ENCODE measurements around the gene PPP1R12B.

PPP1R12B gene

DNA sequence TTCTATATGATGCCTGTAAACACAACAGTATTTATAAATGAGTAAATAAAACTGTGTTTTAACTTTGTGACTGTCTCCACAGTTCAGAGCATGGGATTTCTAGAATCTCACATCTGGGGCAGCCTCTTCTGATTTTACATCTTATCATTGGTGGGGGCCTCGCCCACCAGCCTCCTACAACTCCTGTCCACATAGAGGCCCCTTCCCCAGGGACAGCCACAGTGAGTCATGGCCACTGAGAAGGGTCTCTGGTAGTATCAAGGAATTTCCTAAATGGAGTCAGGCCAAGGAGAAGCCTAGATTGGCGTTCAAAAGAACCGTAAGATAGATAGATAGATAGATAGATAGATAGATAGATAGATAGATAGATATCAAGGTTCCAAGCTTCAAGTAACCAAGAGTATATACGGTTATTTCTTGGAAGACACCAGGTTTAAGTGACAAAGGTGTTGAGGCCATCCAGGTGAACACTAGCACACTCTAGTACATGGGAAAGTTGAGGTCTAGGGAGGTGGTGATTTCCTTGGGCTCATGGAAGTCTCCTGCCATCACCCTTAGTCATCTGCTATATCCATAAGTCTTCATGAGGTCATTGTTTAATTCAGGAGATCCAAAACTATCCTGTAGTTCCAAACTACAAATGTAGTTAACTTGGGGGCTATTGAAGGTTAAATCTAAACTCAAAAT, 240.1 kb downstream of the PPP1R12B start:
- Histone ChIP-seq H3K36me3 (ENCODE audit: control insufficient read depth in 2 of 2, insufficient read depth in 1 of 2, low read length in 2 of 2) (no peaks in the 10 kb centered on the region), H3K27ac (ENCODE audit: extremely low read depth, low read depth, low read length) (no peak overlapping the region), H3K4me1 (ENCODE audit: control insufficient read depth, insufficient read depth, low read length) (peaks cover 5% of the 10 kb centered on the region; the same call in 1 of the 2 replicates), H3K4me3 (ENCODE audit: low read depth, low read length) (no peak overlapping the region), H3K9me3 (ENCODE audit: control insufficient read depth, insufficient read depth, low read depth, low read length) (no peaks in the 10 kb centered on the region)
- ChIA-PET POLR2A (no interaction called here), CTCF (interaction anchor here (0.6 to 2.8 kb wide), 11 partner anchors 10 to 1023 kb away, joined by 4 to 10 read pairs (median 5); no protein-coding TSS in a partner anchor)
- no peak for TF ChIP-seq ZNF677 (tag by site-specific recombination; IDR thresholded peaks at IDR 0.05)
- no peak for TF ChIP-seq ZNF133 (tag by site-specific recombination; IDR thresholded peaks at IDR 0.05)
- no peak for TF ChIP-seq ZBTB48 (tag by site-specific recombination; IDR thresholded peaks at IDR 0.05)
- TF ChIP-seq SALL2 (tag by site-specific recombination; IDR thresholded peaks at IDR 0.05; ENCODE audit: borderline replicate concordance), result no peak
- TF ChIP-seq ZFP41 (tag by site-specific recombination; IDR thresholded peaks at IDR 0.05; ENCODE audit: borderline replicate concordance), result no peak
- TF ChIP-seq KLF8 (tag by site-specific recombination; IDR thresholded peaks at IDR 0.05), result no peak
- TF ChIP-seq ZFP3 (tag by site-specific recombination; IDR thresholded peaks at IDR 0.05; ENCODE audit: low read depth), result no peak
- no peak for TF ChIP-seq ZNF521 (tag by site-specific recombination; IDR thresholded peaks at IDR 0.05)
- TF ChIP-seq YY1 (tag by site-specific recombination; IDR thresholded peaks at IDR 0.05), result no peak
- TF ChIP-seq, protein P1, sequence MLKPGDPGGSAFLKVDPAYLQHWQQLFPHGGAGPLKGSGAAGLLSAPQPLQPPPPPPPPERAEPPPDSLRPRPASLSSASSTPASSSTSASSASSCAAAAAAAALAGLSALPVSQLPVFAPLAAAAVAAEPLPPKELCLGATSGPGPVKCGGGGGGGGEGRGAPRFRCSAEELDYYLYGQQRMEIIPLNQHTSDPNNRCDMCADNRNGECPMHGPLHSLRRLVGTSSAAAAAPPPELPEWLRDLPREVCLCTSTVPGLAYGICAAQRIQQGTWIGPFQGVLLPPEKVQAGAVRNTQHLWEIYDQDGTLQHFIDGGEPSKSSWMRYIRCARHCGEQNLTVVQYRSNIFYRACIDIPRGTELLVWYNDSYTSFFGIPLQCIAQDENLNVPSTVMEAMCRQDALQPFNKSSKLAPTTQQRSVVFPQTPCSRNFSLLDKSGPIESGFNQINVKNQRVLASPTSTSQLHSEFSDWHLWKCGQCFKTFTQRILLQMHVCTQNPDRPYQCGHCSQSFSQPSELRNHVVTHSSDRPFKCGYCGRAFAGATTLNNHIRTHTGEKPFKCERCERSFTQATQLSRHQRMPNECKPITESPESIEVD (tag by site-specific recombination; IDR thresholded peaks at IDR 0.05), result no peak
- TF ChIP-seq ZNF37A (tag by site-specific recombination; IDR thresholded peaks at IDR 0.05), result no peak
- no peak for TF ChIP-seq ZSCAN30 (tag by site-specific recombination; IDR thresholded peaks at IDR 0.05)
- TF ChIP-seq ZNF292 (tag by site-specific recombination; IDR thresholded peaks at IDR 0.05; ENCODE audit: borderline replicate concordance, low read depth), result no peak
- no peak for TF ChIP-seq KLF16 (tag by site-specific recombination; IDR thresholded peaks at IDR 0.05)
- TF ChIP-seq ZNF138 (tag by site-specific recombination; IDR thresholded peaks at IDR 0.05; ENCODE audit: borderline replicate concordance), result no peak
- no peak for TF ChIP-seq OVOL3 (tag by site-specific recombination; IDR thresholded peaks at IDR 0.05)

DNA sequence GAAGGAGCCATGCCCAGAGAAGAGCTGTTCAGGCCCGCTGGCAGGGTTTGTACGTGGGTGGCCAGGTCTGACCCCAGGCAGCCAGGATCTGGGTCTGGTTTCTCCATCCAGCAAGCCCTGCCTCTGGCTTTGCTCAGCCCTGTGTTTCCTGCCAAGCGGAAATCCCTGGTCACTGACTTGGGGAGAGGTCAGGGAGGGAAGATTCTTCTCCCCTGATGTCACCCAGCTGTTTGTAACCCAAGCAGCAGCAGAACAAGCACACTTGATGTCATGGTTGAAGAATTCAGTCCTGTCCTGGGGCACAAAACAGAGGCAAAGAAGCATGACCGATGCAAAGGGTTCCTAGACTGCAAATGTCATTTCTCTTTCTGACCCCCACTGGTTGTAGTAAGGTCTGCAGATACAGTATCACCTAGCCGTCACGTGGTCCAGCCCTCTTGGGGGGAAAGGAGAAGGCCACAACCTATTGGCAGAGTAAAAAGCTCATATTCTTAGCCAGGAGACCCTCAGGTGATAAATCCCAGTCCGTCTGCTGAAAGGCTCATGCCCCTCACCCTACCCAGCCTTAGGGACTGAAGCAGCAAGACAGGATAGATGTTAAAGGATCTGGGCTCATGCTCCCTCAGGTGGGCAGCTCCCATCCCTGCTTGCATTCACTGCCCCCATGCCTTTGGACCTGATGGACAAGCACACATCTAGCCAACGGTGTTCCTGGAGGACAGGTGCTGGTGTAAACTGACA, 240.9 kb downstream of the PPP1R12B start:
- H3K36me3 ChIP-seq (ENCODE audit: control insufficient read depth in 2 of 2, insufficient read depth in 1 of 2, low read length in 2 of 2), result no peaks in the 10 kb centered on the region
- ChIA-PET CTCF (interaction anchor here (0.6 to 2.8 kb wide), 9 partner anchors 11 to 1024 kb away, joined by 4 to 10 read pairs (median 5); no protein-coding TSS in a partner anchor), POLR2A (interaction anchor here (0.9 kb wide), 1 partner anchor 248 kb away, joined by 3 read pairs; the partner anchor contains the start of gene UBE2T)
- no peak overlapping the region for H3K27ac ChIP-seq (ENCODE audit: extremely low read depth, low read depth, low read length)
- H3K9me3 ChIP-seq (ENCODE audit: control insufficient read depth, insufficient read depth, low read depth, low read length), result no peaks in the 10 kb centered on the region
- H3K4me3 ChIP-seq (ENCODE audit: low read depth, low read length), result no peak overlapping the region
- peaks cover 5% of the 10 kb centered on the region; the same call in 1 of the 2 replicates for H3K4me1 ChIP-seq (ENCODE audit: control insufficient read depth, insufficient read depth, low read length)
- TF ChIP-seq ZNF571 (tag by site-specific recombination; IDR thresholded peaks at IDR 0.05), result no peak
- TF ChIP-seq KLF8 (tag by site-specific recombination; IDR thresholded peaks at IDR 0.05), result peak; percentile 91
- no peak for TF ChIP-seq ZNF16 (tag by site-specific recombination; IDR thresholded peaks at IDR 0.05; ENCODE audit: low read depth)
- peak; percentile 89 for TF ChIP-seq SP7 (tag by site-specific recombination; IDR thresholded peaks at IDR 0.05)
- peak; percentile 93 for TF ChIP-seq ZEB2 (tag by site-specific recombination; IDR thresholded peaks at IDR 0.05)
- peak; percentile 69 for TF ChIP-seq ZBTB17 (tag by site-specific recombination; IDR thresholded peaks at IDR 0.05)
- TF ChIP-seq HIC1 (tag by site-specific recombination; IDR thresholded peaks at IDR 0.05), result peak; percentile 88
- TF ChIP-seq, protein P2, sequence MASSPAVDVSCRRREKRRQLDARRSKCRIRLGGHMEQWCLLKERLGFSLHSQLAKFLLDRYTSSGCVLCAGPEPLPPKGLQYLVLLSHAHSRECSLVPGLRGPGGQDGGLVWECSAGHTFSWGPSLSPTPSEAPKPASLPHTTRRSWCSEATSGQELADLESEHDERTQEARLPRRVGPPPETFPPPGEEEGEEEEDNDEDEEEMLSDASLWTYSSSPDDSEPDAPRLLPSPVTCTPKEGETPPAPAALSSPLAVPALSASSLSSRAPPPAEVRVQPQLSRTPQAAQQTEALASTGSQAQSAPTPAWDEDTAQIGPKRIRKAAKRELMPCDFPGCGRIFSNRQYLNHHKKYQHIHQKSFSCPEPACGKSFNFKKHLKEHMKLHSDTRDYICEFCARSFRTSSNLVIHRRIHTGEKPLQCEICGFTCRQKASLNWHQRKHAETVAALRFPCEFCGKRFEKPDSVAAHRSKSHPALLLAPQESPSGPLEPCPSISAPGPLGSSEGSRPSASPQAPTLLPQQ (tag by site-specific recombination; IDR thresholded peaks at IDR 0.05), result peak; percentile 83
- no peak for TF ChIP-seq ZBTB6 (tag by site-specific recombination; IDR thresholded peaks at IDR 0.05)
- peak; percentile 66 for TF ChIP-seq ZNF324 (tag by site-specific recombination; IDR thresholded peaks at IDR 0.05)
- peak; percentile 80 for TF ChIP-seq ZNF366 (tag by site-specific recombination; conservative IDR thresholded peaks at IDR 0.05)
- TF ChIP-seq GLIS2 (tag by site-specific recombination; IDR thresholded peaks at IDR 0.05), result peak; percentile 68
- peak; percentile 92 for TF ChIP-seq GLIS1 (tag by site-specific recombination; IDR thresholded peaks at IDR 0.05)
- TF ChIP-seq ZNF112 (tag by site-specific recombination; IDR thresholded peaks at IDR 0.05), result no peak
